DND-41 (cell line): Measurements from ENCODE around the gene KAZN.

Experiments
- ATAC-seq: fragments of 200-7000 bp; cut with Tn5 transposase; 3 replicates; pipeline ENCODE4 v1.9.1; 2021; ENCODE audit warnings: low read depth; ENCODE audit not compliant: insufficient read depth
- DNase-seq: peaks from one replicate; pipeline ENCODE4 v3.0.0-alpha.2; 2020
- H2AFZ ChIP-seq: 2 replicates; pipeline ENCODE4 v1.6.0; 2012; ENCODE audit warnings: low read depth, low read length
- H3K27ac ChIP-seq: 2 replicates; pipeline ENCODE4 v1.5.1; 2012; ENCODE audit warnings: low read length, inconsistent platforms
- H3K27me3 ChIP-seq: fragments of 200-600 bp; sonication (generic); 2 replicates; pipeline ENCODE4 v1.6.0; 2012; ENCODE audit warnings: low read length, mild to moderate bottlenecking, inconsistent platforms; ENCODE audit not compliant: insufficient read depth, poor library complexity
- H3K36me3 ChIP-seq: 2 replicates; pipeline ENCODE4 v1.5.1; 2012; ENCODE audit warnings: low read length, inconsistent platforms; ENCODE audit not compliant: insufficient read depth
- H3K4me1 ChIP-seq: 2 replicates; pipeline ENCODE4 v1.5.1; 2012; ENCODE audit warnings: mild to moderate bottlenecking, low read length; ENCODE audit not compliant: insufficient read depth
- H3K4me2 ChIP-seq: 2 replicates; pipeline ENCODE4 v1.6.0; 2012; ENCODE audit warnings: mild to moderate bottlenecking, moderate library complexity, low read length, inconsistent platforms; ENCODE audit not compliant: insufficient read depth
- H3K4me3 ChIP-seq, 2 experiments: fragments of 200-600 bp in 1 of 2; shearing (Covaris generic) in 1 of 2; 2 replicates each; pipeline ENCODE4 v1.5.1; 2012 to 2016; ENCODE audit warnings: inconsistent platforms in 2 of 2, low read length in 2 of 2, mild to moderate bottlenecking in 2 of 2, low read depth in 1 of 2, moderate library complexity in 1 of 2
- H3K79me2 ChIP-seq: 2 replicates; pipeline ENCODE4 v1.6.0; 2012; ENCODE audit warnings: low read length, inconsistent platforms; ENCODE audit not compliant: insufficient read depth
- H3K9ac ChIP-seq: 2 replicates; pipeline ENCODE4 v1.6.0; 2012; ENCODE audit warnings: low read depth, mild to moderate bottlenecking, inconsistent platforms, low read length, moderate library complexity
- H3K9me3 ChIP-seq: 2 replicates; pipeline ENCODE4 v1.5.1; 2012; ENCODE audit warnings: low read length, moderate library complexity, mild to moderate bottlenecking, inconsistent platforms; ENCODE audit not compliant: insufficient read depth, severe bottlenecking
- H4K20me1 ChIP-seq: 2 replicates; pipeline ENCODE4 v1.6.0; 2012; ENCODE audit warnings: low read length; ENCODE audit not compliant: insufficient read depth
- EZH2 ChIP-seq: IDR thresholded peaks from 3 replicates; pipeline ENCODE4 v1.6.1; 2012; ENCODE audit warnings: borderline replicate concordance, low read depth, mild to moderate bottlenecking, moderate library complexity, low read length, inconsistent platforms; ENCODE audit not compliant: severe bottlenecking
- TF ChIP-seq, protein P1 (sequence below): IDR thresholded peaks from 2 replicates; pipeline ENCODE4 v1.5.1; 2012; ENCODE audit warnings: borderline replicate concordance, low read length, moderate library complexity, mild to moderate bottlenecking; ENCODE audit not compliant: poor library complexity, severe bottlenecking; ENCODE audit errors: extremely low read depth

Gene KAZN

GRCh38 chr1:14732728-14733047 lies 134.2 kb downstream of the KAZN start:
- Histone ChIP-seq H3K9me3 (no peaks in the 10 kb centered on the region), H3K4me2 (no peak overlapping the region), H2AFZ (no peak overlapping the region), H3K4me1 (peaks cover 9% of the 10 kb centered on the region; the same call in 1 of the 2 replicates), H3K4me3 (no peak overlapping the region), H3K27me3 (no peaks in the 10 kb centered on the region), H3K79me2 (no peaks in the 10 kb centered on the region), H3K9ac (no peak overlapping the region), H3K27ac (no peak overlapping the region), H4K20me1 (no peaks in the 10 kb centered on the region; the same call in 1 of the 2 replicates), H3K36me3 (no peaks in the 10 kb centered on the region)
- ATAC-seq = no peak
- DNase-seq = no peak
- TF ChIP-seq, protein P1, sequence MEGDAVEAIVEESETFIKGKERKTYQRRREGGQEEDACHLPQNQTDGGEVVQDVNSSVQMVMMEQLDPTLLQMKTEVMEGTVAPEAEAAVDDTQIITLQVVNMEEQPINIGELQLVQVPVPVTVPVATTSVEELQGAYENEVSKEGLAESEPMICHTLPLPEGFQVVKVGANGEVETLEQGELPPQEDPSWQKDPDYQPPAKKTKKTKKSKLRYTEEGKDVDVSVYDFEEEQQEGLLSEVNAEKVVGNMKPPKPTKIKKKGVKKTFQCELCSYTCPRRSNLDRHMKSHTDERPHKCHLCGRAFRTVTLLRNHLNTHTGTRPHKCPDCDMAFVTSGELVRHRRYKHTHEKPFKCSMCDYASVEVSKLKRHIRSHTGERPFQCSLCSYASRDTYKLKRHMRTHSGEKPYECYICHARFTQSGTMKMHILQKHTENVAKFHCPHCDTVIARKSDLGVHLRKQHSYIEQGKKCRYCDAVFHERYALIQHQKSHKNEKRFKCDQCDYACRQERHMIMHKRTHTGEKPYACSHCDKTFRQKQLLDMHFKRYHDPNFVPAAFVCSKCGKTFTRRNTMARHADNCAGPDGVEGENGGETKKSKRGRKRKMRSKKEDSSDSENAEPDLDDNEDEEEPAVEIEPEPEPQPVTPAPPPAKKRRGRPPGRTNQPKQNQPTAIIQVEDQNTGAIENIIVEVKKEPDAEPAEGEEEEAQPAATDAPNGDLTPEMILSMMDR = no peak
- TF ChIP-seq EZH2 = no peak

DNA sequence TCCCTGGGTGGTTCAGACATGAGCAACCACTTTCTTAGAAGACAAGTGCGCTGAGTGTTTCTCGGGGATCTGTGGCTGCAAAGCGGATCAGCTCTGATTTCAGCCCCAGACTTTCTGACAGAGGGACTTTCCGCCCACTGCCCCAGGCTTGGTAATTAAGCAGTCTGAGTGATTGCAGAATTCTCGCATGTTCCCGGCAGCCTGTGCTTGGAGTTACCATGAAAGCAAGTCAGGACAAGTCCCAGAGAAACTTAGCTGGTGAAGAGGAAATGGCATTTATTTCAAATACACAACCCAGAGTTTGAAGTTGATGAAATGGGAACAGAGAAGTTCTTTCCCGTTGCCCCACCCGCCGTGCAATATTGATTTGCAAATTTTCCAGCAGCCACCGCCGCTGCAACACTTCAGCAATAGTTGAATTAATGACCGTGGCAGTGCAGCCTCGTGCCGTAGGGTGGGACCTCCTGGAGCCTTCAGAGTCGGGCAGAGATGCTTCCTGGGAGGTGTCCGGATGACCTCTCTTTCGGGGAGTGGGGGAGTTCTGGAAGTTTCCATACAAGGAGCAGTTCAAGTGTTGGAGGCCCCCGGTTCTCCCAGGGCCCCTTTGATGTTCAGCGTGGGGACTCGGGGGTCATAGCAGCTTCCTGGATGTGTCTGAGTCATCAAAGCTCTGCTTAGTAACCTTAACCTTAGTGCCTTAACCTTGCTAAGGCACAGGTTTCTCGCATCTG lies 134.7 kb downstream of the KAZN start:
- no peak overlapping the region for H3K27ac ChIP-seq
- ATAC-seq (no peak), DNase-seq (no peak)
- no peak overlapping the region for H3K9ac ChIP-seq
- no peak overlapping the region for H3K4me2 ChIP-seq
- H2AFZ ChIP-seq = no peak overlapping the region
- H3K4me1 ChIP-seq = peaks cover 9% of the 10 kb centered on the region; the same call in 1 of the 2 replicates
- no peaks in the 10 kb centered on the region for H3K27me3 ChIP-seq
- H3K36me3 ChIP-seq = no peaks in the 10 kb centered on the region
- peaks cover 3% of the 10 kb centered on the region; the same call in 1 of the 2 replicates for H4K20me1 ChIP-seq
- no peak for TF ChIP-seq EZH2
- TF ChIP-seq, protein P1 = no peak
- H3K9me3 ChIP-seq = no peaks in the 10 kb centered on the region
- H3K4me3 ChIP-seq = no peak overlapping the region
- no peaks in the 10 kb centered on the region for H3K79me2 ChIP-seq

- Histone ChIP-seq H3K79me2 (no peaks in the 10 kb centered on the region), H3K36me3 (no peaks in the 10 kb centered on the region), H3K4me2 (no peak overlapping the region), H3K9ac (no peak overlapping the region), H3K27ac (no peak overlapping the region), H2AFZ (no peak overlapping the region), H4K20me1 (peaks cover 3% of the 10 kb centered on the region; the same call in 1 of the 2 replicates), H3K4me3 (no peak overlapping the region), H3K9me3 (no peaks in the 10 kb centered on the region), H3K27me3 (no peaks in the 10 kb centered on the region), H3K4me1 (peaks cover 9% of the 10 kb centered on the region; the same call in 1 of the 2 replicates)
- ATAC-seq (no peak), DNase-seq (no peak)
- TF ChIP-seq, protein P1 = no peak
- no peak for TF ChIP-seq EZH2
These were observed 135.3 kb downstream of the KAZN start for GRCh38 chr1:14733779-14734140.

DNA sequence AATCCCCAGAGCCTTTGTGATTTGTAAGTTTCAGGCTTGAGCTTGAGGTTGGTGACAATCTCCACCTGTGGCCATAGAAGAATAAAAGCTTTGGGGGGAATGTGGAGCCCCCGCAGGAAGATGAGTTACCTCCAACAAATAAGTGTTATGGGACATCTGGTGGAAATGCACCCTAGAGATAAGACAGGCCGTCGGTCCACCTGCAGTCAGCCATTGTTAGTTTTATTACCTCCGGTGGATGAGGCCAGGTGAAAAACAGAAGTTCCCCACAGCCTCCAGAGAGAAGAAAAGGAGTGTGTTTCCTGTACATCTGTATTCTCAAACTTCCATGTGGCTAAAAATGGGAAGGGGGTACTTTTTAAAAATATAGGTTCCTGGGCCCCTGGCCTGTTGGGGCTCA lies 137.4 kb downstream of the KAZN start:
- no peak overlapping the region for H3K4me3 ChIP-seq
- H3K79me2 ChIP-seq = no peaks in the 10 kb centered on the region
- no peaks in the 10 kb centered on the region for H3K36me3 ChIP-seq
- H4K20me1 ChIP-seq = peaks cover 3% of the 10 kb centered on the region; the same call in 1 of the 2 replicates
- H3K4me2 ChIP-seq = no peak overlapping the region
- no peaks in the 10 kb centered on the region for H3K27me3 ChIP-seq
- H3K9ac ChIP-seq = no peak overlapping the region
- peaks cover 9% of the 10 kb centered on the region; the same call in 1 of the 2 replicates for H3K4me1 ChIP-seq
- H3K27ac ChIP-seq = no peak overlapping the region
- no peak overlapping the region for H2AFZ ChIP-seq
- DNase-seq (no peak), ATAC-seq (no peak)
- TF ChIP-seq EZH2 = no peak
- TF ChIP-seq, protein P1 = no peak
- no peaks in the 10 kb centered on the region for H3K9me3 ChIP-seq
